ENCODE measurements around the gene NT5E.
"Not testable (repeated sequence)": the region's sequence is repeated elsewhere in the genome, so short reads cannot be mapped to it uniquely, and the experiment has no call there.

NT5E gene

GRCh38 chr6:85493389-85493788 is 43.5 kb downstream of the NT5E start:
- no peak for DNase-seq (ENCODE audit: low spot score)

GRCh38 chr6:85494547-85495536 is 45.0 kb downstream of the NT5E start:
- no peak for DNase-seq (ENCODE audit: low spot score)

- DNase-seq (ENCODE audit: low spot score) = no peak
These were observed 46.2 kb downstream of the NT5E start for GRCh38 chr6:85496009-85496579.

- no peak for DNase-seq (ENCODE audit: low spot score)
These were observed 47.0 kb downstream of the NT5E start for GRCh38 chr6:85496856-85497255.

- DNase-seq (ENCODE audit: low spot score) = no peak
These were observed 48.8 kb downstream of the NT5E start for GRCh38 chr6:85498596-85499258.

- DNase-seq (ENCODE audit: low spot score) = no peak
These were observed 56.7 kb downstream of the NT5E start for GRCh38 chr6:85506441-85507093.

- peak; percentile 6 for DNase-seq (ENCODE audit: low spot score)
These were observed 66.3 kb downstream of the NT5E start for GRCh38 chr6:85516168-85516567.

GRCh38 chr6:85524281-85524680 is 74.4 kb downstream of the NT5E start:
- not testable (repeated sequence) for DNase-seq (ENCODE audit: low spot score)

GRCh38 chr6:85537055-85537494 is 87.2 kb downstream of the NT5E start:
- no peak for DNase-seq (ENCODE audit: low spot score)

GRCh38 chr6:85544776-85545175 is 94.9 kb downstream of the NT5E start:
- no peak for DNase-seq (ENCODE audit: low spot score)

All from COLO829 (cell line).